Karpas-422 (cell line): Measurements from ENCODE around the gene IGFALS. TPM values are rescaled to one million over a fixed set of nuclear protein-coding genes. Genes with fewer than 3 reads are reported as not detected.

Experiments
- DNase-seq: peaks from one replicate; pipeline ENCODE4 v3.0.0-alpha.2; 2015
- H2AFZ ChIP-seq: fragments of 200-600 bp; sonication (generic); 2 replicates; pipeline ENCODE4 v1.6.1; 2014; ENCODE audit warnings: antibody characterized with exemption, low read length, mixed read lengths
- H3K27ac ChIP-seq: fragments of 200-600 bp; sonication (generic); 2 replicates; pipeline ENCODE4 v1.5.1; 2014; ENCODE audit warnings: mild to moderate bottlenecking, low read length, moderate library complexity
- H3K27me3 ChIP-seq: fragments of 200-600 bp; sonication (generic); 2 replicates; pipeline ENCODE4 v1.6.1; 2014; ENCODE audit warnings: low read length, mixed read lengths
- H3K36me3 ChIP-seq: fragments of 200-600 bp; sonication (generic); 2 replicates; pipeline ENCODE4 v1.6.1; 2014; ENCODE audit warnings: low read length, mixed read lengths; ENCODE audit not compliant: insufficient read depth
- H3K4me1 ChIP-seq: fragments of 200-600 bp; sonication (generic); 2 replicates; pipeline ENCODE4 v1.6.1; 2014; ENCODE audit warnings: mild to moderate bottlenecking, low read length, mixed read lengths
- H3K4me2 ChIP-seq: fragments of 200-600 bp; sonication (generic); 2 replicates; pipeline ENCODE4 v1.6.1; 2014; ENCODE audit warnings: low read length, low read depth, mild to moderate bottlenecking; ENCODE audit not compliant: poor library complexity, severe bottlenecking
- H3K4me3 ChIP-seq: fragments of 200-600 bp; sonication (generic); 2 replicates; pipeline ENCODE4 v1.5.1; 2014; ENCODE audit warnings: mild to moderate bottlenecking, antibody characterized with exemption, low read length, mixed read lengths
- H3K79me2 ChIP-seq: fragments of 200-600 bp; sonication (generic); 2 replicates; pipeline ENCODE4 v1.6.1; 2014; ENCODE audit warnings: mild to moderate bottlenecking, low read length, mixed read lengths
- H3K9ac ChIP-seq: fragments of 200-600 bp; sonication (generic); 2 replicates; pipeline ENCODE4 v1.6.0; 2014; ENCODE audit warnings: low read length
- H3K9me2 ChIP-seq: fragments of 200-600 bp; sonication (generic), shearing (Covaris generic); replicated peaks from 2 replicates; pipeline ENCODE4 v1.6.0; 2014; ENCODE audit warnings: mild to moderate bottlenecking, low read length, moderate library complexity; ENCODE audit not compliant: insufficient read depth
- H3K9me3 ChIP-seq: fragments of 300-700, 200-600 bp; sonication (generic); 2 replicates; pipeline ENCODE4 v1.6.1; 2014; ENCODE audit warnings: low read length, mixed read lengths
- H4K20me1 ChIP-seq: fragments of 200-600 bp; sonication (generic); 2 replicates; pipeline ENCODE4 v1.6.1; 2014; ENCODE audit warnings: mild to moderate bottlenecking, antibody characterized with exemption, low read length, low read depth; ENCODE audit not compliant: insufficient read depth
- total RNA-seq: library from RNA; depleted of rRNA; stranded (reverse); fragments of >200 nt; shearing (Covaris generic); gene quantifications from 2 replicates; pipeline ENCODE4 v1.2.3, GENCODE V29; 2014; ENCODE audit warnings: low replicate concordance

The IGFALS gene
- total RNA-seq, 1 experiment from 2014 or later = not detected

DNA sequence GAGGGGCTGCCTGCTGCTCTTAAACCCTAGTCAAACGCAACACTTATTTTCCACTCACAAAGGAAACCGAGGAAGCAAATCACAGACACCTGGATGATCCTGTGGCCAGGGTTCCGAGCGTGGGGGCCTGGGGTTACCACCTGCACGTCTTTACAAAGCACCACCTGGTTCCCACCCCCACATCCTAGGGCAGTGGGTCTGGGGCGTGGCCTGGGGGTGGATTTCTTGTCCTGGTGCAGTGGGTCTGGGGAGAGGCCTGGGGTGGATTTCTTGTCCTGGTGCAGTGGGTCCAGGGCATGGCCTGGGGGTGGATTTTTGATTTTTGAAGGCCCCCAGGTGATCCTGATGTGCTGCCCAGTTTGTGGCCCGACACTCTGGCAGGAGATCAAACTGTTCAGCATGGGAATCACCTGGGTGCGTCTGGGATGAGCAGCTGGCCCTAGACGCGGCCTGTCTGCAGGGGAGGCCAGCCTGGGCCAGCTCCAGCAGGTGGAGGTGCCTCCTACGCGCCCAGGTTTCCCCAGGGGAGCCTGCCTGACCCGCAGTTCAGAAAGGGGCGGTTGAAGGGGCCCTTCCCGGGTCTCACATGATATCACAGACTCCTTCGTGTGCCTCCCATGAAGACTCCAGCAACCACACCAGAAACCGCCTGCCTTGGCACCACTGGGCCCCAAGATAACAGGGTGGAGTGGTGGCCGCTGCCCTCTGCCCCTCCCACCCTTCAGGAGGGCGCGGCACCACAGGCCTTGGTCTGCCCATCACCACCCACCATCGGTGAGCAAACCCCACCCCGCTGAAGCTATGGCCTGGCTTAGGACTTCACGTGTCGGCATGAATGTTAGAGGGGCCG, 26.8 kb upstream of the IGFALS start:
- Histone ChIP-seq H3K79me2 (no peaks in the 10 kb centered on the region), H3K36me3 (no peaks in the 10 kb centered on the region), H2AFZ (no peak overlapping the region), H3K4me3 (no peak overlapping the region), H4K20me1 (no peaks in the 10 kb centered on the region), H3K9ac (no peak overlapping the region), H3K27me3 (no peaks in the 10 kb centered on the region), H3K4me1 (peaks cover 2% of the 10 kb centered on the region), H3K9me2 (no peaks in the 10 kb centered on the region), H3K9me3 (no peaks in the 10 kb centered on the region), H3K4me2 (no peak overlapping the region), H3K27ac (no peak overlapping the region)
- DNase-seq = no peak

DNA sequence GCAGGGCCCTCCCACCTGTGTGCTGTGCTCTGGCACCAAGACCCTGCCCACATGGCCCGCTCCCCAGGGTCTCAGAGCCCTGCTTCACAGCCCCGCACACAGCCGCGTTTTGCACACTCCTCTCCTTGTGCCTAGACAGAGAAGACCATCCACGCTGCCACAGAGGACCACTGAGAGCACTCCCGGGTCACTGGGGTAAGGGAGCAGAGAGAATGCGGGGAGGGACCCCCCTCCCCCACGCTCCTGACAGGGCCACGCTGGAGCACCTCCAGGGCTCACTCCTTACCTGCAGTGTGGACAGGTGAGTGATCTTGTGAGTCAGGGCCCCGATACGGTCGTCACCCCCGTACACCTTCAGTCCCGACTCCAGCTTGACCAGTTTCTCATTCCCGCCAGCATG, 26.1 kb upstream of the IGFALS start:
- Histone ChIP-seq H3K4me3 (no peak overlapping the region), H3K9me3 (no peaks in the 10 kb centered on the region), H4K20me1 (no peaks in the 10 kb centered on the region)

DNA sequence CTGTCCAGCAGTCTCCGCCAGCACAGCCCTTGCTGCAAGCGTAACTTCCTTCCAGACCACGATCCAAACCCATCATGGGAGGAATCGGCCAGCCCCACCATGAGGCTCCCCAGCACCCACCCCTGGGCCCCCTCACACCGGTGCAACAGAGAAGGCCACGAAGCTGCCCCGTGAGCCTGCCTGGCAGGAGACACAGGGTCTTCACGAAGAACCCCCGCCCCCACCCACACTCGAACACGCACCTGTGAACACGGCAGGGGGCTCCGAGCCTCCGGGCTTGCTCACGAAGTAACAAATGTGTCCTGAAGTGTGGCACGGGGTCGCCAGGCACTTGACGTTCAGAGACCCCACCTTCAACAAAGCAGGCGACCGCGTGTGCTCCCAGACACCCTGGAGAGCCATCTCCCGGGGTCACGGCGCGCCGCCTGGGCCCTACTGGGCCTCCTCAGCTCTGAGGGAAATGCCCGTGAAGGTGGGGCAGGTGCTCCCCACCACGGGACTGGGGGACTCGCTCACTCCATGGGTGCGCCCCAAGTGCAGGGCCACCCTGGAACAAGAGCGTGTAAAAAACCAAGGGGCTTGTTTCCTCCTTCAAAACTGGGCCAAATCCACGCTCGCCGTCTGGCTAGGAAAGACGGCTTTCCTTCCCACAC, 25.5 kb upstream of the IGFALS start:
- no peaks in the 10 kb centered on the region for H3K9me2 ChIP-seq
- DNase-seq = no peak
- no peaks in the 10 kb centered on the region for H3K36me3 ChIP-seq
- no peaks in the 10 kb centered on the region for H3K79me2 ChIP-seq
- no peaks in the 10 kb centered on the region; the same call in 1 of the 2 replicates for H3K4me1 ChIP-seq
- H3K4me3 ChIP-seq = no peak overlapping the region
- no peaks in the 10 kb centered on the region for H3K9me3 ChIP-seq
- H2AFZ ChIP-seq = no peak overlapping the region
- no peaks in the 10 kb centered on the region for H4K20me1 ChIP-seq
- no peak overlapping the region for H3K27ac ChIP-seq
- no peak overlapping the region for H3K4me2 ChIP-seq
- no peaks in the 10 kb centered on the region for H3K27me3 ChIP-seq
- H3K9ac ChIP-seq = no peak overlapping the region

More for the DNA sequence above, 26.1 kb upstream of the IGFALS start:
- Histone ChIP-seq H3K4me2 (no peak overlapping the region), H3K79me2 (no peaks in the 10 kb centered on the region), H3K4me1 (no peaks in the 10 kb centered on the region; the same call in 1 of the 2 replicates), H3K9ac (no peak overlapping the region), H3K27ac (no peak overlapping the region), H3K27me3 (no peaks in the 10 kb centered on the region), H3K36me3 (no peaks in the 10 kb centered on the region), H3K9me2 (no peaks in the 10 kb centered on the region), H2AFZ (no peak overlapping the region)
- DNase-seq = no peak

- Histone ChIP-seq H3K27me3 (no peaks in the 10 kb centered on the region), H2AFZ (no peak overlapping the region), H3K79me2 (no peaks in the 10 kb centered on the region), H3K4me1 (no peaks in the 10 kb centered on the region), H3K9me3 (no peaks in the 10 kb centered on the region), H4K20me1 (no peaks in the 10 kb centered on the region), H3K36me3 (no peaks in the 10 kb centered on the region; the same call in 1 of the 2 replicates), H3K27ac (no peak overlapping the region), H3K4me2 (no peak overlapping the region), H3K9me2 (no peaks in the 10 kb centered on the region), H3K4me3 (no peak overlapping the region), H3K9ac (no peak overlapping the region)
- no peak for DNase-seq
Measured at GRCh38 chr16:1818204-1818872, 24.8 kb upstream of the IGFALS start.

- H2AFZ ChIP-seq = no peak overlapping the region
- no peak overlapping the region for H3K4me3 ChIP-seq
- H3K4me1 ChIP-seq = no peaks in the 10 kb centered on the region
- H4K20me1 ChIP-seq = no peaks in the 10 kb centered on the region
- no peak overlapping the region for H3K9ac ChIP-seq
- no peaks in the 10 kb centered on the region for H3K79me2 ChIP-seq
- no peak overlapping the region for H3K27ac ChIP-seq
- H3K36me3 ChIP-seq = no peaks in the 10 kb centered on the region; the same call in 1 of the 2 replicates
- no peaks in the 10 kb centered on the region for H3K9me2 ChIP-seq
- no peaks in the 10 kb centered on the region for H3K27me3 ChIP-seq
- DNase-seq = no peak
- no peak overlapping the region for H3K4me2 ChIP-seq
- no peaks in the 10 kb centered on the region for H3K9me3 ChIP-seq
Measured at GRCh38 chr16:1817716-1818115, 24.2 kb upstream of the IGFALS start.

DNA sequence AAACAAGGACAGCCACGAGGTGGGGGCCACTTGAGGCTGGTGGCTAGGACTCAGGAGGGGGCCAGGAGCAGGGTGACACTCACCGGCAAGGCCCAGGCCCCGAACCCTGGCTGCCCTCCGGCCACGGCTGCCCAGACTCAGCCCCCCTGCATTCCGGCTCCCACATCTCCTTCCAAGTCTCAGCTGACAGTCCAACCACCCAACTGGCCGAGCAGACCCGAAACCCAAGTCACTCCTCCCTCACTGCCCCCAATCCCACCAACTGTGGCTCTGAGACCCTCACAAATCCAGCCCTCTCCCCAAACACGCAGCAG, 23.7 kb upstream of the IGFALS start:
- Histone ChIP-seq H3K4me1 (no peaks in the 10 kb centered on the region), H2AFZ (no peak overlapping the region), H3K79me2 (no peaks in the 10 kb centered on the region), H3K9me3 (no peaks in the 10 kb centered on the region), H3K4me2 (no peak overlapping the region), H3K9me2 (no peaks in the 10 kb centered on the region), H3K27ac (no peak overlapping the region), H3K9ac (no peak overlapping the region), H4K20me1 (no peaks in the 10 kb centered on the region), H3K36me3 (no peaks in the 10 kb centered on the region; the same call in 1 of the 2 replicates), H3K4me3 (no peak overlapping the region), H3K27me3 (no peaks in the 10 kb centered on the region)
- DNase-seq = no peak

GRCh38 chr16:1816396-1817275, 23.1 kb upstream of the IGFALS start:
- Histone ChIP-seq H3K9me3 (no peaks in the 10 kb centered on the region), H2AFZ (no peak overlapping the region), H3K27ac (no peak overlapping the region), H3K9ac (no peak overlapping the region), H3K36me3 (no peaks in the 10 kb centered on the region; the same call in 1 of the 2 replicates), H3K9me2 (no peaks in the 10 kb centered on the region), H3K4me2 (no peak overlapping the region), H3K79me2 (no peaks in the 10 kb centered on the region), H3K4me1 (no peaks in the 10 kb centered on the region), H3K27me3 (no peaks in the 10 kb centered on the region), H4K20me1 (no peaks in the 10 kb centered on the region), H3K4me3 (no peak overlapping the region)
- no peak for DNase-seq
